Mesenchymal stem cell (in vitro differentiated cells and primary cell): ENCODE data around the gene HMGN1.

Experiments used
- DNase-seq: peaks from one replicate; pipeline ENCODE4 v3.0.0-alpha.2; 2013
- H2AFZ ChIP-seq: one replicate; pipeline ENCODE4 v1.6.1; 2013; ENCODE audit warnings: low read depth, mild to moderate bottlenecking, control low read depth, inconsistent platforms, low read length, moderate library complexity
- H2AK5ac ChIP-seq: 2 replicates; pipeline ENCODE4 v1.6.1; 2013; ENCODE audit warnings: low read length, moderate library complexity, mild to moderate bottlenecking, inconsistent platforms; ENCODE audit not compliant: severe bottlenecking
- H2BK120ac ChIP-seq: one replicate; pipeline ENCODE4 v1.6.1; 2013; ENCODE audit warnings: low read depth, mild to moderate bottlenecking, inconsistent platforms, low read length, moderate library complexity
- H2BK12ac ChIP-seq, 2 experiments: one replicate each; pipeline ENCODE4 v1.6.1; 2013; ENCODE audit warnings: inconsistent platforms in 2 of 2, low read length in 2 of 2, mild to moderate bottlenecking in 2 of 2, moderate library complexity in 2 of 2, control low read depth in 1 of 2
- H2BK15ac ChIP-seq: one replicate; pipeline ENCODE4 v1.6.1; 2013; ENCODE audit warnings: mild to moderate bottlenecking, low read depth, inconsistent platforms; ENCODE audit not compliant: poor library complexity, severe bottlenecking
- H2BK5ac ChIP-seq: 2 replicates; pipeline ENCODE4 v1.6.1; 2013; ENCODE audit warnings: low read depth, mild to moderate bottlenecking, low read length, control low read depth, inconsistent platforms; ENCODE audit not compliant: poor library complexity, severe bottlenecking
- H3K14ac ChIP-seq, 2 experiments: one replicate each; pipeline ENCODE4 v1.6.1; 2013; ENCODE audit warnings: inconsistent platforms in 2 of 2, low read length in 2 of 2, control low read depth in 1 of 2, mild to moderate bottlenecking in 1 of 2, moderate library complexity in 1 of 2
- H3K18ac ChIP-seq, 2 experiments: one replicate each; pipeline ENCODE4 v1.6.1; 2013; ENCODE audit warnings: inconsistent platforms in 2 of 2, low read length in 2 of 2, control low read depth in 1 of 2, low read depth in 1 of 2, mild to moderate bottlenecking in 1 of 2
- H3K23ac ChIP-seq, 2 experiments: one replicate each; pipeline ENCODE4 v1.6.1; 2013; ENCODE audit warnings: inconsistent platforms in 2 of 2, low read length in 2 of 2, mild to moderate bottlenecking in 2 of 2, moderate library complexity in 2 of 2, control low read depth in 1 of 2
- H3K27ac ChIP-seq: 2 replicates; pipeline ENCODE4 v1.5.1; 2013; ENCODE audit warnings: mild to moderate bottlenecking, moderate library complexity, low read length, control low read depth, inconsistent platforms; ENCODE audit not compliant: poor library complexity, severe bottlenecking
- H3K27me3 ChIP-seq, 2 experiments: 2 replicates each; pipeline versions ENCODE4 v1.6.1 to v1.7.0; 2013; ENCODE audit warnings: low read length in 2 of 2, mild to moderate bottlenecking in 2 of 2, moderate library complexity in 2 of 2, control low read depth in 1 of 2, inconsistent platforms in 1 of 2; ENCODE audit not compliant: control insufficient read depth in 1 of 2, insufficient read depth in 1 of 2
- H3K36me3 ChIP-seq, 2 experiments: 2 replicates each; pipeline versions ENCODE4 v1.6.1 to v1.7.0; 2013; ENCODE audit warnings: low read length in 2 of 2, control low read depth in 1 of 2, inconsistent platforms in 1 of 2, low read depth in 1 of 2, mild to moderate bottlenecking in 1 of 2; ENCODE audit not compliant: insufficient read depth in 2 of 2, control insufficient read depth in 1 of 2
- H3K4ac ChIP-seq, 2 experiments: one replicate each; pipeline ENCODE4 v1.6.1; 2013; ENCODE audit warnings: inconsistent platforms in 2 of 2, low read length in 2 of 2, mild to moderate bottlenecking in 2 of 2, moderate library complexity in 2 of 2, control low read depth in 1 of 2, low read depth in 1 of 2
- H3K4me1 ChIP-seq: 2 replicates; pipeline ENCODE4 v1.6.1; 2013; ENCODE audit warnings: low read depth, low read length, control low read depth; ENCODE audit not compliant: control insufficient read depth, insufficient read depth
- H3K4me2 ChIP-seq: 2 replicates; pipeline ENCODE4 v1.6.1; 2013; ENCODE audit warnings: low read length, mild to moderate bottlenecking, inconsistent platforms; ENCODE audit not compliant: poor library complexity, severe bottlenecking
- H3K4me3 ChIP-seq, 2 experiments: 2 replicates each; pipeline versions ENCODE4 v1.5.1 to v1.7.0; 2013; ENCODE audit warnings: low read length in 2 of 2, mild to moderate bottlenecking in 2 of 2, control low read depth in 1 of 2, low read depth in 1 of 2; ENCODE audit not compliant: insufficient read depth in 1 of 2
- H3K79me1 ChIP-seq: replicated peaks from 2 replicates; pipeline ENCODE4 v1.6.1; 2013; ENCODE audit warnings: mild to moderate bottlenecking, control low read depth, low read length, inconsistent platforms; ENCODE audit not compliant: poor library complexity, severe bottlenecking
- H3K9ac ChIP-seq: 2 replicates; pipeline ENCODE4 v1.7.0; 2013; ENCODE audit warnings: mild to moderate bottlenecking, low read length, moderate library complexity
- H3K9me3 ChIP-seq: 2 replicates; pipeline ENCODE4 v1.7.0; 2013; ENCODE audit warnings: mild to moderate bottlenecking, low read length; ENCODE audit not compliant: control insufficient read depth
- H4K8ac ChIP-seq: one replicate; pipeline ENCODE4 v1.6.1; 2013; ENCODE audit warnings: inconsistent platforms, mild to moderate bottlenecking, low read length, moderate library complexity
- H4K91ac ChIP-seq: one replicate; pipeline ENCODE4 v1.6.1; 2013; ENCODE audit warnings: mild to moderate bottlenecking, low read length, inconsistent platforms
- WGBS: methylation state at CpG from one replicate; pipeline ENCODE4 v1.1.7; 2013; ENCODE audit warnings: mixed read lengths; 5-methylcytosine and 5-hydroxymethylcytosine counted together

The HMGN1 gene

DNA sequence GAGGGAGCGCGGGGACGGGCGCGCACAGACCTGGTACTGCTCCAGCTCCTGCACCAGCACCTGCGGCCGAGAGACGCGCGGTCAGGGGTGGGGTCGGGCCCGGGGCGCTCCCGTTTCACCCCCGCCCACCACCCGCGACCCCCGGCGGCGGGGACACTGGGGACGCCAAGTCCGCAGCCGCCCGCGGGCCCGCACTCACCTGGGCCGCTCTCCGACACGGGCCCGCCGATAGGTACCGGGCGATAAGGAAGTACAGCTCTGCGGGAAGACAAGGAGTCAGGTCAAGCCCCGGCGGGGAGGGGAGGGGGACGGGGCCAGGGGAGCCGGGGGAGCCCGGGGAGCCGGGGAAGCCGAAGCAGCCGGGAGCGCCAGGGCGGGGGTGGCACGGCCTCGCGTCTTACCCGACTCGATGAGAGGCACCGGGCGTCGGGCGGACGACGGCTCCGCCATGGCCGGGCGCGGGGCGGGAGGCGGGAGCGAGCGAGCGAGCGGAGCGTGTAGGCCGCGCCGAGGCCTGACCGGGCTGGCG is 35.8 kb downstream of the HMGN1 start:
- H4K8ac ChIP-seq = no peak overlapping the region
- peak overlapping the region; percentile 99 for H2BK120ac ChIP-seq
- H2BK12ac ChIP-seq = no peak overlapping the region
- DNase-seq = peak; percentile 7
- H3K4ac ChIP-seq = peak overlapping the region in 1 of 2 experiments; percentile 95
- peak overlapping the region in 1 of 2 experiments; percentile 40 for H3K23ac ChIP-seq
- peak overlapping the region; percentile 95 for H2BK5ac ChIP-seq
- peaks cover 2% of the 10 kb centered on the region for H3K79me1 ChIP-seq
- no peaks in the 10 kb centered on the region for H3K27me3 ChIP-seq
- no peak overlapping the region for H3K27ac ChIP-seq
- peaks cover 14 to 32% of the 10 kb centered on the region in 2 experiments for H3K36me3 ChIP-seq
- peak overlapping the region; percentile 97 for H3K18ac ChIP-seq
- H3K4me2 ChIP-seq = peak overlapping the region; percentile 56
- H3K4me1 ChIP-seq = peaks cover 5% of the 10 kb centered on the region
- peak overlapping the region; percentile 26 to 96 for H3K14ac ChIP-seq
- H2AK5ac ChIP-seq = no peak overlapping the region
- peak overlapping the region; percentile 33 for H2AFZ ChIP-seq
- H3K4me3 ChIP-seq = peak overlapping the region; percentile 84 to 93
- no peaks in the 10 kb centered on the region for H3K9me3 ChIP-seq
- WGBS = under 1% methylated on average over 42 of the region's 71 CpGs
- peak overlapping the region; percentile 93 for H3K9ac ChIP-seq
- peak overlapping the region; percentile 80 for H2BK15ac ChIP-seq
- H4K91ac ChIP-seq = peak overlapping the region; percentile 89

DNA sequence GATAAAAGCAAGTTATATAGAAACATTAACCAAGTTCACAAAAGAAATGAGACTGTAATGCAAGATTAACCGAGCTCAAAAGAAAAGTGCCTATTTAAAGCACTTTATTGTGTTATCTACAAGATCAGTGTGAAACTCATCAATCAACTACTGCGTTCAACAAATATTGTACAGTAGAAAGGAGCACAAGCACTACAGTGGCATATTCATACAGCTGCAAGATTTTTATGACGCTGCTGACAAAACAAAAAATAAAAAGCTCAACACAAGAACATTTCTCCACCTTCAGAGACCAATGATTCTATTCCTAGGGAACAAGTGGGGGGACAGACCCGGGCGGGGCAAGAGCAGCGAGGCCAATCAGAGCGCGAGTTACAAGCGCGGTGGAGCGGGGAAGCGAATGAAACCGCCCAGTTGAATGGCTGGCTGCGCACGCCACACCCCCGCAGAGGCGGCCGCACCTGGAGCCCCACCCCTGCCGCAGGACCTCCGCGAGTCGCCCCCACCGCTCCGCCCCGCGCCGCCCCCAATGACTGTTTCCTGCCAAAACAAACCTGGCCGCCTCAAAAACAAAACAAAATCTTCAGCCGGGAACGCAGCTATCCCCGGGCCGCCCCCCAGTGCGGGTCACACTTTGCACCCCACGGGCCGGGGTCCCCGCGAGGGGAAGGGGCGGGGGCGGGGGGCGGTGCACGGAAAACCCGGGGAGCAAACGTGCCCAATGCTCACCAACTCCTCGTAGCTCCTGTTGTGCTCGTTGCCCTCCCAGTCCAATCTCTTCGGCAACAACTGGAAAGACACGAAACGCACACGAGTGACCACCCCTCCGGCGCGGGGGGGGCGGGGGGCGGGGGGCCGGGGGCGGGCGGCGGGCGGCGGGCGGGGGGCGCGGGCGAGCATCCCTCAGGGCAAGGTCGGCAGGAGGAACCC is 36.5 kb downstream of the HMGN1 start:
- Histone ChIP-seq H3K4me1 (peaks cover 5% of the 10 kb centered on the region), H3K4me2 (peak overlapping the region; percentile 34), H3K9me3 (no peaks in the 10 kb centered on the region), H4K91ac (no peak overlapping the region), H3K9ac (peak overlapping the region; percentile 93), H4K8ac (no peak overlapping the region), H3K23ac (no peak overlapping the region), H3K79me1 (peaks cover 4% of the 10 kb centered on the region), H2BK12ac (no peak overlapping the region), H3K18ac (peak overlapping the region in 1 of 2 experiments; percentile 97), H3K27me3 (no peaks in the 10 kb centered on the region), H3K14ac (peak overlapping the region in 1 of 2 experiments; percentile 28), H3K4ac (no peak overlapping the region), H3K4me3 (peak overlapping the region; percentile 84 to 93), H3K27ac (peak overlapping the region; percentile 26), H3K36me3 (peaks cover 14 to 38% of the 10 kb centered on the region in 2 experiments), H2AFZ (no peak overlapping the region), H2BK120ac (peak overlapping the region; percentile 99), H2BK15ac (no peak overlapping the region), H2AK5ac (no peak overlapping the region), H2BK5ac (no peak overlapping the region)
- 4% methylated on average over 44 of the region's 65 CpGs for WGBS
- peak; percentile 90 for DNase-seq

- no peak overlapping the region for H2AK5ac ChIP-seq
- no peak overlapping the region for H3K4me3 ChIP-seq
- no peak overlapping the region for H2BK12ac ChIP-seq
- H3K4ac ChIP-seq = no peak overlapping the region
- 98% methylated on average over 7 of the region's 7 CpGs for WGBS
- H3K27me3 ChIP-seq = no peaks in the 10 kb centered on the region
- H3K27ac ChIP-seq = no peak overlapping the region
- no peak overlapping the region for H2BK120ac ChIP-seq
- H2BK15ac ChIP-seq = no peak overlapping the region
- H3K18ac ChIP-seq = no peak overlapping the region
- H2BK5ac ChIP-seq = no peak overlapping the region
- no peak overlapping the region for H4K8ac ChIP-seq
- H3K23ac ChIP-seq = no peak overlapping the region
- no peak overlapping the region for H3K4me2 ChIP-seq
- no peak for DNase-seq
- H3K9me3 ChIP-seq = no peaks in the 10 kb centered on the region
- H3K9ac ChIP-seq = no peak overlapping the region
- peaks cover 4% of the 10 kb centered on the region for H3K79me1 ChIP-seq
- H3K14ac ChIP-seq = no peak overlapping the region
- no peak overlapping the region for H4K91ac ChIP-seq
- no peak overlapping the region for H2AFZ ChIP-seq
- H3K36me3 ChIP-seq = peaks cover 14 to 40% of the 10 kb centered on the region in 2 experiments
- peaks cover 5% of the 10 kb centered on the region for H3K4me1 ChIP-seq
These were observed 37.7 kb downstream of the HMGN1 start for GRCh38 chr21:39311164-39311563.

DNA sequence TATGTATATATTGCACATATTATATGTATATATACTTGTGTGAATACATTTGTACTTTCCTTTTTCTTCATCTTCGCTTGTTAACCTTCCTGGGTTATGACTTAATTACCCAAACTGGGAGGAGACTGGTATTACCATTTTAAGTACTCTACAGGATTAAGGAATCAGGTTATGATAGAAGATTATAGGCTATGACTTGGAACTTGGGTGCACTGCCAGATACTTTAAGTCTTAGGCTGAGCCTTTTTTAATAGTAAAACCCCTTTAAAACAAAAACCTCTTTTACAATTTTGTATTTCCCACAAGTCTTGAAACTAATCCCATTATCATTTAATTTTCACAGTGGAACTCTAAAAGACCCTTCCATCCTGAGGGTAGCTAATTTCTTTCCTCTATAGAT is 41.4 kb downstream of the HMGN1 start:
- H3K36me3 ChIP-seq = peaks cover 26 to 62% of the 10 kb centered on the region in 2 experiments
- H3K27me3 ChIP-seq = no peaks in the 10 kb centered on the region
- H3K14ac ChIP-seq = no peak overlapping the region
- H3K4me3 ChIP-seq = no peak overlapping the region
- no peak overlapping the region for H4K8ac ChIP-seq
- H2AFZ ChIP-seq = no peak overlapping the region
- no peak overlapping the region for H3K27ac ChIP-seq
- H3K9me3 ChIP-seq = no peaks in the 10 kb centered on the region
- H3K4me2 ChIP-seq = no peak overlapping the region
- no peak overlapping the region for H2BK5ac ChIP-seq
- no peak for DNase-seq
- H4K91ac ChIP-seq = no peak overlapping the region
- H3K9ac ChIP-seq = no peak overlapping the region
- no peak overlapping the region for H3K18ac ChIP-seq
- H2BK12ac ChIP-seq = no peak overlapping the region
- H3K4ac ChIP-seq = no peak overlapping the region
- no CpG with 5 or more reads among the region's 1 CpG for WGBS
- H3K79me1 ChIP-seq = peaks cover 16% of the 10 kb centered on the region
- H3K23ac ChIP-seq = no peak overlapping the region
- H3K4me1 ChIP-seq = peaks cover 2% of the 10 kb centered on the region
- no peak overlapping the region for H2BK15ac ChIP-seq
- H2BK120ac ChIP-seq = no peak overlapping the region
- H2AK5ac ChIP-seq = no peak overlapping the region
